ENCODE measurements around the gene THBS2. TPM values are rescaled to one million over a fixed set of nuclear protein-coding genes. Genes with fewer than 3 reads are reported as not detected.

The THBS2 gene
- total and polyA plus RNA-seq, 12 donors = 5.2 to 45.9 (median 10.7) TPM

DNA sequence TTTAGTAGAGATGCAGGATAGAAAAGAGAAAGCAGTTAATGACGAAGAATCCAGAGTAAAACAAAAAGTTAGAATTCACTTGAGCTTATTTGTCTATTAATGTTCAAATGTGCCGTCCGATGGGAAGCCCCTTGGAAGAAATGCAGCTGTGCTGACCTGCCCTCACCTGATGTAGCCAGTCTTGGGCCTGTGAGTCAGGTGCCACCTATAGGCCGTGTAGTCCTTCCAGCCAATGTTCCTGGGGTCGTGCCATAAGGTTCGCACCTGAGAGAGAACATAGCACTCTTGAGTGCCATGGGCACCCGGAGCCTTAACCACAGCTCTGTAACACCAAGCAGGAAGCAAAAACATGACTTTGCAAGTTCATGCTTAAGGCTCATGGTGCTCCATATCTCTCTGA is 32.4 kb downstream of the THBS2 start:
- ATAC-seq = no peak
- Histone ChIP-seq H3K27ac (no peak overlapping the region), H3K27me3 (peaks cover 0 to 4% (median 0%) of the 10 kb centered on the region in 7 donors), H3K9me3 (peaks cover 0 to 7% (median 0%) of the 10 kb centered on the region in 11 donors), H3K4me1 (peaks cover 0 to 15% (median 0%) of the 10 kb centered on the region in 9 donors), H3K36me3 (peaks cover 0 to 69% (median 12%) of the 10 kb centered on the region in 9 donors), H3K4me3 (no peak overlapping the region)
- no peak for DNase-seq
- TF ChIP-seq, protein P1, sequence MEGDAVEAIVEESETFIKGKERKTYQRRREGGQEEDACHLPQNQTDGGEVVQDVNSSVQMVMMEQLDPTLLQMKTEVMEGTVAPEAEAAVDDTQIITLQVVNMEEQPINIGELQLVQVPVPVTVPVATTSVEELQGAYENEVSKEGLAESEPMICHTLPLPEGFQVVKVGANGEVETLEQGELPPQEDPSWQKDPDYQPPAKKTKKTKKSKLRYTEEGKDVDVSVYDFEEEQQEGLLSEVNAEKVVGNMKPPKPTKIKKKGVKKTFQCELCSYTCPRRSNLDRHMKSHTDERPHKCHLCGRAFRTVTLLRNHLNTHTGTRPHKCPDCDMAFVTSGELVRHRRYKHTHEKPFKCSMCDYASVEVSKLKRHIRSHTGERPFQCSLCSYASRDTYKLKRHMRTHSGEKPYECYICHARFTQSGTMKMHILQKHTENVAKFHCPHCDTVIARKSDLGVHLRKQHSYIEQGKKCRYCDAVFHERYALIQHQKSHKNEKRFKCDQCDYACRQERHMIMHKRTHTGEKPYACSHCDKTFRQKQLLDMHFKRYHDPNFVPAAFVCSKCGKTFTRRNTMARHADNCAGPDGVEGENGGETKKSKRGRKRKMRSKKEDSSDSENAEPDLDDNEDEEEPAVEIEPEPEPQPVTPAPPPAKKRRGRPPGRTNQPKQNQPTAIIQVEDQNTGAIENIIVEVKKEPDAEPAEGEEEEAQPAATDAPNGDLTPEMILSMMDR (IDR thresholded peaks at IDR 0.05) = no peak
- WGBS, 2 donors = 88 to 91% methylated on average over 7 of the region's 7 CpGs
- intact Hi-C loops (cut with DNase I) = no loop called here

DNA sequence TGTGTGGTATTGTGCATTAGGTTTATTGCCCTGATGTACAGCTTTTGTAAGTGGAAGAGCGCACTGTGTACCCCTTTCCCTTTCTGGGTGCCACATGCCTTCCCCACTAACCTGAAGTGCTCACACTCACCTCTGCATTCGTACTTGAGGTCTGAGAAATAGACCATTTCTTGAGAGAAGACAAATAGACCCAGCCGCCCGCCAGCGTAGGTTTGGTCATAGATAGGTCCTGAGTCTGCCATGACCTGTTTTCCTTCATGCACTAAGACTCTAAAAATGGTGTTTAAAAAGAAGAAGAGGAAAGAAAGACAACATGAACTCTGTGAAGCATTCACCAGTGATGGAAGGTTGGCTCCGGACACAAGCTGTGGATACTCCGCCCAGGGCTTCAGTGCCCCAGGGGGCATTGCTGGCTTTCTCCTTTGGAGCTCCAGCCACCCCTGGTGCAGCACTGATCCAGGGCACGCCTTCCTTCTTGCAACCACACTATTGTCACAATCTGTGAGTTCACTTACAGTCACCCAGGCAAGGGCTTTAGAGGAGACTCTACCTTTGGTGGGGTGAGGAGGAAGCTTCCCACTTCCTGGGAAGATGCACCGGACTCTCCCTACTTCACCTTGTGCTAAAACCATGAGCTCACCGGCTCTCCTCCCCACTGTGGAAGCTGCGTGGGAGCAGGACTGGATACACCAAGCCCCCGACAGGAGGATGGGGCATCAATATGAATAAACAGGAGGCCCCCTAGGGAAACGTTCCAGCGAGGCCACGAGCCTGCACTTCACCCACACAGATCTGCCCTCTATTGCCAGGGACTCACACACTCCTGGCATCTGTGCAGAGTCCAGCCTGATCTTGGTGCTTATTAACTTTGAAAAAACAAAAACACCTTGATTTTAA is 33.3 kb downstream of the THBS2 start:
- Histone ChIP-seq H3K27ac (no peak overlapping the region), H3K9me3 (peaks cover 0 to 7% (median 0%) of the 10 kb centered on the region in 11 donors), H3K36me3 (peaks cover 0 to 64% (median 12%) of the 10 kb centered on the region in 9 donors), H3K27me3 (no peaks in the 10 kb centered on the region), H3K4me1 (peaks cover 0 to 16% (median 0%) of the 10 kb centered on the region in 9 donors), H3K4me3 (no peak overlapping the region)
- ATAC-seq = no peak
- TF ChIP-seq, protein P1 (IDR thresholded peaks at IDR 0.05) = no peak
- WGBS, 2 donors = 79 to 86% methylated on average over 15 of the region's 15 CpGs
- no peak for DNase-seq
- intact Hi-C loops (cut with DNase I) = no loop called here

DNA sequence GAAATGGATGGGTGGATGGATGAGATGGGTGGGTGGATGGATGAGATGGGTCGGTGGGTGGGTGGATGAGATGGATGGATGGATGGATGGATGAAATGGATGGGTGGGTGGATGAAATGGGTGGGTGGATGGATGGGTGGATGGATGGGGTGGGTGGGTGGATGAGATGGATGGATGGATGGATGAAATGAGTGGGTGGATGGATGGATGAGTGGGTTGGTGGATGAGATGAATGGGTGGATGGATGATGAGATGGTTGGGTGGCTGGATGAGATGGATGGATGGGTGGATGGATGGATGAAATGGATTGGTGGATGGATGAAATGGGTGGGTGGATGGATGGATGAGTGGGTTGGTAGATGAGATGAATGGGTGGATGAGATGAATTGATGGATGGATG is 35.7 kb downstream of the THBS2 start:
- WGBS, 2 donors = 95% methylated on average over 1 of the region's 1 CpG; no CpG with 5 or more reads in 1 of the 2 donors
- Histone ChIP-seq H3K4me3 (no peak overlapping the region), H3K36me3 (peaks cover 0 to 52% (median 12%) of the 10 kb centered on the region in 9 donors), H3K27ac (no peak overlapping the region), H3K9me3 (peaks cover 0 to 7% (median 0%) of the 10 kb centered on the region in 11 donors), H3K4me1 (peaks cover 0 to 22% (median 9%) of the 10 kb centered on the region in 9 donors), H3K27me3 (no peaks in the 10 kb centered on the region)
- intact Hi-C loops (cut with DNase I) = loop anchor here in 1 of 10 donors (10.0 kb wide), 1 partner anchor 1337 kb away; the partner anchor contains the start of genes PSMB1 and TBP
- TF ChIP-seq, protein P1 (IDR thresholded peaks at IDR 0.05) = no peak
- no peak for DNase-seq
- ATAC-seq = no peak

DNA sequence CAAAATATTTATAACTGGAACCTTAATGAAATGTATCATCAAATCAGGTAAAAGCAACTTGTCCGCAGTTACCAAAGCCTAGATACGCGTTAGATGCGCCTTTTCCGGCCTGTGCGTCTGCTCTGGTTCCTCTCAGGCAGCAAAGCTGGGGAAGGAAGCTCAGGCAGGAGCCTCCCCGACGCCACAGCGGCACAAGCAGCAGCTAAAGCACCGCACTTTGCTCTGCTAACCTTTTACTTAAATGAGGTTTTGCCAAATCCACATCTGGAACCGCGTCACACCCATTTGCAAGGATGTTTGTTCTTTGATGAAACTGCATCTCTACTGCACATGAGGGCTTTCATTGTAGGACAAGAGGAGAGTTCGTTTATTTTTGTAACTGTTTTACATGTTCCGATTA is 36.8 kb downstream of the THBS2 start:
- WGBS, 2 donors = 94 to 97% methylated on average over 14 of the region's 14 CpGs

More for the DNA sequence above, 36.8 kb downstream of the THBS2 start:
- peaks cover 0 to 28% (median 10%) of the 10 kb centered on the region in 9 donors for H3K4me1 ChIP-seq
- H3K27ac ChIP-seq = no peak overlapping the region
- no peak for DNase-seq
- ATAC-seq = no peak
- H3K36me3 ChIP-seq = peaks cover 0 to 42% (median 12%) of the 10 kb centered on the region in 9 donors
- H3K27me3 ChIP-seq = no peaks in the 10 kb centered on the region
- TF ChIP-seq, protein P1 (IDR thresholded peaks at IDR 0.05) = no peak
- H3K4me3 ChIP-seq = no peak overlapping the region
- H3K9me3 ChIP-seq = no peaks in the 10 kb centered on the region
- intact Hi-C loops (cut with DNase I) = loop anchor here in 1 of 10 donors (10.0 kb wide), 1 partner anchor 1338 kb away; the partner anchor contains the start of genes PSMB1 and TBP

Measured in heart right ventricle (tissue), 16 donors.